A549 (cell line): ENCODE results near the gene OR10A4.

Source experiments
- SREBF2 ChIP-seq: fragments of 450-650 bp; IDR thresholded peaks from 2 replicates; pipeline ENCODE4 v1.6.1; 2014; ENCODE audit warnings: mild to moderate bottlenecking, moderate library complexity
- TF ChIP-seq, protein P1 (sequence below): fragments of >200 bp; sonication (Bioruptor Twin); formaldehyde crosslinking; IDR thresholded peaks from 3 replicates; pipeline ENCODE4 v1.5.1; 2016
- TF ChIP-seq, protein P2 (sequence below): IDR thresholded peaks from 2 replicates; pipeline ENCODE4 v1.6.1; 2012; ENCODE audit warnings: low read depth, borderline replicate concordance

DNA sequence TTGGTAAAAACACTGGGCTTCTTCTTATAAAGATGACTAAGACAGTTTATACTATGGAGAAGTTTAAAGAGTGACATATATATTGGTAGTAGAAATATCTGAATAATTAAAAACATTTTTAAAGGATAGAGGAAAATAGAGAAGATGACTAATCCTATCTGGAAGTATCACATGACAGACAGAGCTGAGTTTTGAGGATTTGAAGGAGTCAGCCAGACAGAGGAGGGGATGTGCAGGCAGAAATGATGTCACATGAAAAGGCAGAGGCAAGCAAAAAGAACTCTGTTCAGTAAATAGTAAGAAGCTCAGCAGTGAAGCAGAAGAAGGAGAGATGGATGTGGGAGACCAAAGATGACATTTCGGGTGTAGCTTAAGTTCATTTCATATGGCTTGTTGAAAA is 12.0 kb upstream of the OR10A4 start:
- TF ChIP-seq, protein P1, sequence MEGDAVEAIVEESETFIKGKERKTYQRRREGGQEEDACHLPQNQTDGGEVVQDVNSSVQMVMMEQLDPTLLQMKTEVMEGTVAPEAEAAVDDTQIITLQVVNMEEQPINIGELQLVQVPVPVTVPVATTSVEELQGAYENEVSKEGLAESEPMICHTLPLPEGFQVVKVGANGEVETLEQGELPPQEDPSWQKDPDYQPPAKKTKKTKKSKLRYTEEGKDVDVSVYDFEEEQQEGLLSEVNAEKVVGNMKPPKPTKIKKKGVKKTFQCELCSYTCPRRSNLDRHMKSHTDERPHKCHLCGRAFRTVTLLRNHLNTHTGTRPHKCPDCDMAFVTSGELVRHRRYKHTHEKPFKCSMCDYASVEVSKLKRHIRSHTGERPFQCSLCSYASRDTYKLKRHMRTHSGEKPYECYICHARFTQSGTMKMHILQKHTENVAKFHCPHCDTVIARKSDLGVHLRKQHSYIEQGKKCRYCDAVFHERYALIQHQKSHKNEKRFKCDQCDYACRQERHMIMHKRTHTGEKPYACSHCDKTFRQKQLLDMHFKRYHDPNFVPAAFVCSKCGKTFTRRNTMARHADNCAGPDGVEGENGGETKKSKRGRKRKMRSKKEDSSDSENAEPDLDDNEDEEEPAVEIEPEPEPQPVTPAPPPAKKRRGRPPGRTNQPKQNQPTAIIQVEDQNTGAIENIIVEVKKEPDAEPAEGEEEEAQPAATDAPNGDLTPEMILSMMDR: no peak
- TF ChIP-seq SREBF2: no peak
- TF ChIP-seq, protein P2, sequence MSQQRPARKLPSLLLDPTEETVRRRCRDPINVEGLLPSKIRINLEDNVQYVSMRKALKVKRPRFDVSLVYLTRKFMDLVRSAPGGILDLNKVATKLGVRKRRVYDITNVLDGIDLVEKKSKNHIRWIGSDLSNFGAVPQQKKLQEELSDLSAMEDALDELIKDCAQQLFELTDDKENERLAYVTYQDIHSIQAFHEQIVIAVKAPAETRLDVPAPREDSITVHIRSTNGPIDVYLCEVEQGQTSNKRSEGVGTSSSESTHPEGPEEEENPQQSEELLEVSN: no peak
